HepG2 (cell line): ENCODE results near the gene KLHL36. TPM values are rescaled to one million over a fixed set of nuclear protein-coding genes. Genes with fewer than 3 reads are reported as not detected.

Experiments
- EP300 ChIP-seq, 3 experiments: sonication (generic) in 1 of 3; formaldehyde crosslinking in 1 of 3; IDR thresholded peaks; 2 replicates each; pipeline versions ENCODE4 v1.5.1 to v1.6.1; 2011 to 2020; ENCODE audit warnings: low read depth in 2 of 3, low read length in 2 of 3, borderline replicate concordance in 1 of 3, improper control_type of control experiment in 1 of 3, mild to moderate bottlenecking in 1 of 3, missing genetic modification reagents in 1 of 3, moderate library complexity in 1 of 3
- GMEB1 ChIP-seq: sonication (generic); formaldehyde crosslinking; IDR thresholded peaks from 2 replicates; pipeline ENCODE4 v1.5.1; 2020; ENCODE audit warnings: missing genetic modification reagents, mild to moderate bottlenecking, borderline replicate concordance
- IKZF5 ChIP-seq: IDR thresholded peaks from 2 replicates; pipeline ENCODE4 v1.6.1; 2018; ENCODE audit warnings: missing genetic modification reagents, mild to moderate bottlenecking, missing compliant biosample characterization
- PHF8 ChIP-seq: sonication (generic); formaldehyde crosslinking; IDR thresholded peaks from 2 replicates; pipeline ENCODE4 v1.5.0; 2020; ENCODE audit warnings: missing genetic modification reagents
- RELA ChIP-seq: sonication (generic); formaldehyde crosslinking; IDR thresholded peaks from 2 replicates; pipeline ENCODE4 v1.4.0; 2020; ENCODE audit warnings: missing genetic modification reagents
- SMAD1 ChIP-seq: sonication (generic); formaldehyde crosslinking; IDR thresholded peaks from 2 replicates; pipeline ENCODE4 v1.4.0; 2020; ENCODE audit warnings: missing genetic modification reagents, low read depth, mild to moderate bottlenecking, borderline replicate concordance
- TBX2 ChIP-seq: sonication (generic); formaldehyde crosslinking; IDR thresholded peaks from 2 replicates; pipeline ENCODE4 v1.5.0; 2020; ENCODE audit warnings: missing genetic modification reagents, mild to moderate bottlenecking, borderline replicate concordance
- TEAD3 ChIP-seq: optimal IDR thresholded peaks from 2 replicates; pipeline ENCODE3; 2016; ENCODE audit warnings: borderline replicate concordance
- TIGD3 ChIP-seq: sonication (generic); formaldehyde crosslinking; IDR thresholded peaks from 2 replicates; pipeline ENCODE4 v1.5.1; 2020; ENCODE audit warnings: mild to moderate bottlenecking, missing genetic modification reagents, borderline replicate concordance
- ZIK1 ChIP-seq: sonication (generic); formaldehyde crosslinking; IDR thresholded peaks from 2 replicates; pipeline ENCODE4 v1.5.0; 2020; ENCODE audit warnings: mild to moderate bottlenecking, low read depth, missing genetic modification reagents, borderline replicate concordance
- ZNF253 ChIP-seq: sonication (generic); formaldehyde crosslinking; IDR thresholded peaks from 2 replicates; pipeline ENCODE4 v1.8.0; 2022; ENCODE audit warnings: mild to moderate bottlenecking, missing genetic modification reagents, borderline replicate concordance
- ZNF607 ChIP-seq: sonication (generic); formaldehyde crosslinking; IDR thresholded peaks from 2 replicates; pipeline ENCODE4 v1.5.1; 2020; ENCODE audit warnings: missing genetic modification reagents, mild to moderate bottlenecking, borderline replicate concordance
- ZNF720 ChIP-seq: sonication (generic); formaldehyde crosslinking; IDR thresholded peaks from 2 replicates; pipeline ENCODE4 v1.4.0; 2020; ENCODE audit warnings: missing genetic modification reagents
- ZNF839 ChIP-seq: sonication (generic); formaldehyde crosslinking; IDR thresholded peaks from 2 replicates; pipeline ENCODE4 v1.4.0; 2020; ENCODE audit warnings: missing genetic modification reagents, mild to moderate bottlenecking, borderline replicate concordance
- polyA plus RNA-seq, 8 experiments: library from polyadenylated mRNA; depleted of rRNA in 3 of 8; stranded (reverse) in 7 of 8; unstranded in 1 of 8; fragments of >200 nt; fragmentation: Illumina TruSeq in 4 of 8; extraction: Trizol in 4 of 8; gene quantifications; 2 replicates each; pipeline versions ENCODE4 v1.2.1 to v1.2.3, GENCODE V29; 2011 to 2016; ENCODE audit warnings: low read depth in 4 of 8, missing spikeins in 1 of 8, mixed read lengths in 1 of 8; ENCODE audit not compliant: insufficient read depth in 1 of 8
- total RNA-seq, 5 experiments: library from RNA; depleted of rRNA; stranded (reverse); fragments of >200 nt; fragmentation: Illumina TruSeq; extraction: Trizol; gene quantifications; 2 replicates each; pipeline ENCODE4 v1.2.3, GENCODE V29; 2016; ENCODE audit warnings: low read depth in 1 of 5
- TF ChIP-seq, protein P1 (sequence below): fragments of 450-650 bp; IDR thresholded peaks from 2 replicates; pipeline ENCODE4 v1.6.1; 2017; ENCODE audit warnings: mild to moderate bottlenecking
- TF ChIP-seq, protein P2 (sequence below): sonication (generic); formaldehyde crosslinking; IDR thresholded peaks from 2 replicates; pipeline ENCODE4 v1.8.1; 2023; ENCODE audit warnings: mild to moderate bottlenecking, moderate library complexity, missing genetic modification reagents

KLHL36 gene
- total and polyA plus RNA-seq, 2 of the 13 experiments (the other 11 are each of a cell fraction or from before 2014, with no cell fraction given) = 24.3 to 26.0 TPM

GRCh38 chr16:84648595-84649510 is 542 bp downstream of the KLHL36 start (continued):
- TF ChIP-seq, protein P1, sequence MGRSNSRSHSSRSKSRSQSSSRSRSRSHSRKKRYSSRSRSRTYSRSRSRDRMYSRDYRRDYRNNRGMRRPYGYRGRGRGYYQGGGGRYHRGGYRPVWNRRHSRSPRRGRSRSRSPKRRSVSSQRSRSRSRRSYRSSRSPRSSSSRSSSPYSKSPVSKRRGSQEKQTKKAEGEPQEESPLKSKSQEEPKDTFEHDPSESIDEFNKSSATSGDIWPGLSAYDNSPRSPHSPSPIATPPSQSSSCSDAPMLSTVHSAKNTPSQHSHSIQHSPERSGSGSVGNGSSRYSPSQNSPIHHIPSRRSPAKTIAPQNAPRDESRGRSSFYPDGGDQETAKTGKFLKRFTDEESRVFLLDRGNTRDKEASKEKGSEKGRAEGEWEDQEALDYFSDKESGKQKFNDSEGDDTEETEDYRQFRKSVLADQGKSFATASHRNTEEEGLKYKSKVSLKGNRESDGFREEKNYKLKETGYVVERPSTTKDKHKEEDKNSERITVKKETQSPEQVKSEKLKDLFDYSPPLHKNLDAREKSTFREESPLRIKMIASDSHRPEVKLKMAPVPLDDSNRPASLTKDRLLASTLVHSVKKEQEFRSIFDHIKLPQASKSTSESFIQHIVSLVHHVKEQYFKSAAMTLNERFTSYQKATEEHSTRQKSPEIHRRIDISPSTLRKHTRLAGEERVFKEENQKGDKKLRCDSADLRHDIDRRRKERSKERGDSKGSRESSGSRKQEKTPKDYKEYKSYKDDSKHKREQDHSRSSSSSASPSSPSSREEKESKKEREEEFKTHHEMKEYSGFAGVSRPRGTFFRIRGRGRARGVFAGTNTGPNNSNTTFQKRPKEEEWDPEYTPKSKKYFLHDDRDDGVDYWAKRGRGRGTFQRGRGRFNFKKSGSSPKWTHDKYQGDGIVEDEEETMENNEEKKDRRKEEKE = no peak
- TF ChIP-seq SMAD1 (CRISPR knock-in tag) (peak; percentile 58; the same call in 1 of the 2 replicates), ZNF839 (peak; percentile 83; the same call in 1 of the 2 replicates), ZIK1 (CRISPR knock-in tag) (0 out of 2 replicates have a peak, but pooled peaks have one; percentile 47), TIGD3 (no peak), GMEB1 (CRISPR knock-in tag) (peak; percentile 39; the same call in 1 of the 2 replicates), ZNF720 (CRISPR knock-in tag) (no peak), TEAD3 (CRISPR knock-in tag) (peak; percentile 2), PHF8 (CRISPR knock-in tag) (peak; percentile 76), ZNF253 (CRISPR knock-in tag) (peak; percentile 40; the same call in 1 of the 2 replicates), RELA (peak; percentile 97), ZNF607 (CRISPR knock-in tag) (peak; percentile 89), IKZF5 (CRISPR knock-in tag) (peak; percentile 62; the same call in 1 of the 2 replicates), TBX2 (CRISPR knock-in tag) (peak; percentile 32; the same call in 1 of the 2 replicates), EP300 (IDR thresholded peaks at IDR 0.05; ENCODE audit: low read depth in 2 of 2, low read length in 2 of 2) (0 out of 4 replicates have a peak, but pooled peaks of 1 of the 2 experiments have one; percentile 37), EP300 (CRISPR knock-in tag; IDR thresholded peaks at IDR 0.05; ENCODE audit: borderline replicate concordance) (no peak)
- TF ChIP-seq, protein P2, sequence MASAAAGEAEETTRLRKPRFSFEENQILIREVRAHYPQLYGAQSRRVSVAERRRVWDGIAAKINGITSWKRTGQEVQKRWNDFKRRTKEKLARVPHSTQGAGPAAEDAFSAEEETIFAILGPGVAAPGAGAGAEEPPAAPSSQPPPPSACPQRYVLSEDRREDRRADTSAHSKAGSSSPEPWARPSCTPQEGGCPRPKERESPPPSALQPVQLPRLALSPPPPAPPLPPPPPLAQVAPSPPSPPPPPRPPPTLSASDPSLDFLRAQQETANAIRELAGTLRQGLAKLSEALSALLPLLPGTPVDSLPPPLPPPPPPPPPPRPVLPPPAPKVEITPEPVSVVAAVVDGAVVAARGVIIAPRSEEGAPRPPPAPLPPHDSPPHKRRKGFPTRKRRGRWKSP (CRISPR knock-in tag) = peak; percentile 60; the same call in 1 of the 2 replicates
